AG09309 (cell line): Measurements from ENCODE around the gene ELMO1.

Experiments used
- DNase-seq: peaks from one replicate; pipeline ENCODE4 v3.0.0-alpha.2; 2010; ENCODE audit warnings: low read depth
- H3K4me3 ChIP-seq: 2 replicates; pipeline ENCODE4 v1.5.1; 2011; ENCODE audit warnings: mild to moderate bottlenecking, low read depth, low read length, moderate library complexity; ENCODE audit not compliant: control insufficient read depth
- TF ChIP-seq, protein P1 (sequence below): IDR thresholded peaks from 2 replicates; pipeline ENCODE4 v1.5.1; 2011; ENCODE audit warnings: mild to moderate bottlenecking, low read depth, low read length, inconsistent platforms; ENCODE audit not compliant: insufficient read depth, control insufficient read depth; ENCODE audit errors: missing control alignments

ELMO1 gene

DNA sequence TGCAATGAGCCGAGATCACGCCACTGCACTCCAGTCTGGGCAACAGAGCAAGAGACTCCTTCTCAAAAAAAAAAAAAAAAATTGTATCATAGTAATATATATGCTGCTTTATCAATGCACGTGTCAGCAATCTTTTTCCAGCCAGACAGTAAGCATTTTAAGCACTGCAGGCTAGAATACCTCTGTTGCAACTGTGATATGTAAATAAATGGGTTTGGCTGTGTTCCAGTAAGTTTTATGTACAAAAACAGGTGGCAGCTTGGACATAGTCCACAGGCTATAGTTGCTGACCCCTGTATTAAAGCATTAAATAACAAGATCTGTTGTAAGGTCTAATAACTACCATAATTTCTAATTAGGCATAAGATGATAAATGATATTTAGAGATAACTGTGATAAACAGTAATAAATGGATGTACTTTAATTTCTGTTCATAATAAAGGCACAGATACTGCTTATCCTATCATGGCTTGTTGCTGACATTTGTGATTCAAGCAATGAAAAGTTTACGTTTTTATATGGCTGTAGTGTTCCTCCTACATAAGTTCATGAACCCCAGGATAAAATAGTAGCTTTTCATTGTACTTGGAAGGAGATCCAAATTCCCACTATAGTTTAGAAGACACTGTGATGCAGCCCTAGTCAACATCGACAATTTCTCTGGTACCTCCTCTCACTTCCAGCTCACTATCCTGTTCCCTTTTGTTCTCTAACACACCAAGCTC lies 161.4 kb downstream of the ELMO1 start:
- TF ChIP-seq, protein P1, sequence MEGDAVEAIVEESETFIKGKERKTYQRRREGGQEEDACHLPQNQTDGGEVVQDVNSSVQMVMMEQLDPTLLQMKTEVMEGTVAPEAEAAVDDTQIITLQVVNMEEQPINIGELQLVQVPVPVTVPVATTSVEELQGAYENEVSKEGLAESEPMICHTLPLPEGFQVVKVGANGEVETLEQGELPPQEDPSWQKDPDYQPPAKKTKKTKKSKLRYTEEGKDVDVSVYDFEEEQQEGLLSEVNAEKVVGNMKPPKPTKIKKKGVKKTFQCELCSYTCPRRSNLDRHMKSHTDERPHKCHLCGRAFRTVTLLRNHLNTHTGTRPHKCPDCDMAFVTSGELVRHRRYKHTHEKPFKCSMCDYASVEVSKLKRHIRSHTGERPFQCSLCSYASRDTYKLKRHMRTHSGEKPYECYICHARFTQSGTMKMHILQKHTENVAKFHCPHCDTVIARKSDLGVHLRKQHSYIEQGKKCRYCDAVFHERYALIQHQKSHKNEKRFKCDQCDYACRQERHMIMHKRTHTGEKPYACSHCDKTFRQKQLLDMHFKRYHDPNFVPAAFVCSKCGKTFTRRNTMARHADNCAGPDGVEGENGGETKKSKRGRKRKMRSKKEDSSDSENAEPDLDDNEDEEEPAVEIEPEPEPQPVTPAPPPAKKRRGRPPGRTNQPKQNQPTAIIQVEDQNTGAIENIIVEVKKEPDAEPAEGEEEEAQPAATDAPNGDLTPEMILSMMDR, result no peak
- no peak overlapping the region for H3K4me3 ChIP-seq
- no peak for DNase-seq

DNA sequence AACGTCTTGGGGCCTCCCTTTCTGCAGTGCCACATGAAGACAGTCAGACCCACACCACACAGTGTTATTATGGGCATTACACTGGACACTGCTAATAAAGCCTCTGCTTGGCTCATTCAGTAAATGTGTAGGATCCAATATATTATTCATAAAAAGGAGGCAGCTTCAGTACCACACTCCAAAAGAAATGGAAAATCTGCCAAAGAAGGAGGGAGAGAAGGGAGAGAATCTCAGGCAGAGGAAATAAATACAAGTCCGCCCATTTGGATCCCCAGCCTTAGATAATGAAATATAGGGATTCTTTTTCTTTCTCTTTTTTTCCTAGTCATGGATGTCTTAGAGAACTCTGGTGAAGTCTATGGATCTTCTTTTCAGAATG lies 162.2 kb downstream of the ELMO1 start:
- no peak overlapping the region for H3K4me3 ChIP-seq
- TF ChIP-seq, protein P1, result no peak
- no peak for DNase-seq

DNA sequence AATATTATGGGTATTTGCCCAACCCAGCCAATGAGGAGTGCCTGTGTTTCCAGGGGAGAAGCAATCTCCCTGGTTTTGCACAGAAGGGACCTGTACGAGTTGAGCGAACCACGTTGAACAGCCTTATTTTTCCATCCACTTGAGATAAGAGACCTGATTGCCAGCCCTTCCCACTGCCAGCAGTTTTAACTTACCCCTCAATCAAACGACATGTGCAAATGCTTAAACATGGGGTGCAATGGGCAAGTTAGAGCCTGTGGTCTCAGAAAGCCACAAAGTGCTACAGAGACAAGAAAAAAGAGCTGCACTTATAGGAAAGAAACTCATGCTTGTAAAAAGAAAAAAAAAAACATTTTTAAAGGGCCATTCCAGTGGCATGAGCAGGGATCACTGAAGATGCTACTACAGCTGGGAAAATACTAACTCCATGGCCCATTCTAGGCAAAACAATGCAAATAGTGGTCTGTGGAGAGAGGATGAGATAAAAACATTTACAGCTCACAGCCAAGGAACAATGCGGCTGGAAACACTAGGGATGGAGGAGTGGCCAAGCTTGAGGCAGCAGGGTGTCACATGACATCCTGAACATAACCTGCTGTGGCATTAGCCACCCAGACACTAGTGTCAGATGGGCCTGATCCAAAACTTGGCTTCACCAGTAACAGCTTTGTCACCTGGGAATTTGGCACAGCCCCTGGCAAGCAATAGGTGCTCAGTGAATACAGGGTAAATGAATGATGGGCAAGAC lies 162.8 kb downstream of the ELMO1 start:
- TF ChIP-seq, protein P1, result no peak
- H3K4me3 ChIP-seq, result no peak overlapping the region
- DNase-seq, result no peak

DNA sequence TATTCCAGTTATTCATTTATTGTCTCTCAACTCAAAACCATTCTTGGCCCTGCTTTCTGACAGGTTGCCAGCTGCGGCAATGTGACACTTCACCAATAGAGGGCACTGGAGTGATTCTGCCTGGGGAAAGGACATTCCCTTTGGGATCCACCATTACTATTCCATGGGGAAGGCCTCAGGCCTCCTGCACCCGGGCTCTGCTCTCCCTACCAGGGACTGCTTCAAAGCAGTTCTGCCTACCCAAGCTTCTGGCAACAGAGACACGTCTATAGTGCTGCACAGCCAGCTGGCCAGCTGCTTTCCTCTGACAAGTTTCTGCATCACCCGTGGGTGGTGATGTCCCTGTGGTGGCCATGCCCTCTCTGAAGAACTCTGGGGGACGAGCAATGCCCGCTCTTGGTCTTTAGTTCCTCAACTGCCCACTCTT lies 163.8 kb downstream of the ELMO1 start:
- no peak overlapping the region for H3K4me3 ChIP-seq
- TF ChIP-seq, protein P1, result no peak
- DNase-seq, result no peak

DNA sequence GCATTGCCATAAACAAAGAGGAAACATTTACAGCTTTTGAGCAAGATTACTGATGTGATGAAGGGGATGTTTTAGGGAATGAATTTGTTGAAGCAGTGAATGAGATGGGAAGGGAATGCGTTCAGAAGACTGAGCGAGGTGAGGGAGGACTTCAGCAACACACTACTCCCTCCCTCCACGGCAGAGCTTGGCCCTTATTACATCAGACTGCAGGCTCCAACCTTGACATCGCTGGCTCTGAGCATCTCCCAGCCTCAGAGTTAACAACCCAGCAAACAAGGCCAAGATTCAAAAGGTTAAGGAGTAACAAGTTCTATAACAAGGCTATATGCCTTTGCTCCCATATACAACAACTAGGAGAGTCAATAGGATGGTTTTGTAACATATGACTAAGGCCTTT lies 164.4 kb downstream of the ELMO1 start:
- TF ChIP-seq, protein P1, result no peak
- no peak for DNase-seq

GRCh38 chr7:37283716-37284115 lies 164.9 kb downstream of the ELMO1 start:
- TF ChIP-seq, protein P1, result no peak
- no peak overlapping the region for H3K4me3 ChIP-seq
- no peak for DNase-seq

More for the DNA sequence above, 164.4 kb downstream of the ELMO1 start:
- no peak overlapping the region for H3K4me3 ChIP-seq
